HT-29 (cell line): ENCODE results near the gene ATP2C2. TPM values are rescaled to one million over a fixed set of nuclear protein-coding genes. Genes with fewer than 3 reads are reported as not detected.
A peak's percentile ranks its signal among the peaks of the same experiment; 100 is the strongest.

ENCODE experiments used
- DNase-seq: peaks from one replicate; pipeline ENCODE4 v3.0.0-alpha.2; 2015; ENCODE audit warnings: low spot score
- total RNA-seq: library from RNA; depleted of rRNA; stranded (reverse); fragments of >200 nt; shearing (Covaris generic); gene quantifications from 2 replicates; pipeline ENCODE4 v1.2.3, GENCODE V29; 2014

Gene ATP2C2
- total RNA-seq, 1 experiment from 2014 or later: 72.4 TPM

- DNase-seq: no peak
Observed at GRCh38 chr16:84362471-84362941, 5.8 kb upstream of the ATP2C2 start.

- DNase-seq: no peak
Observed at GRCh38 chr16:84366208-84366607, 2.1 kb upstream of the ATP2C2 start.

- DNase-seq: peak; percentile 40
Observed at GRCh38 chr16:84367297-84367680, 1.0 kb upstream of the ATP2C2 start.

- DNase-seq: peak; percentile 69
Observed at GRCh38 chr16:84367750-84368307, 509 bp upstream of the ATP2C2 start.

- DNase-seq: no peak
Observed at GRCh38 chr16:84369105-84369504, 767 bp downstream of the ATP2C2 start.

GRCh38 chr16:84369938-84370627, 1.7 kb downstream of the ATP2C2 start:
- peak; percentile 86 for DNase-seq

GRCh38 chr16:84370723-84371552, 2.6 kb downstream of the ATP2C2 start:
- DNase-seq: peak; percentile 77

GRCh38 chr16:84371553-84371865, 3.2 kb downstream of the ATP2C2 start:
- no peak for DNase-seq

- DNase-seq: no peak
Observed at GRCh38 chr16:84373907-84374489, 5.7 kb downstream of the ATP2C2 start.

- no peak for DNase-seq
Observed at GRCh38 chr16:84378099-84378498, 9.8 kb downstream of the ATP2C2 start.

GRCh38 chr16:84378567-84378966, 10.2 kb downstream of the ATP2C2 start:
- no peak for DNase-seq

GRCh38 chr16:84379008-84379708, 10.8 kb downstream of the ATP2C2 start:
- no peak for DNase-seq

- DNase-seq: no peak
Observed at GRCh38 chr16:84379709-84380362, 11.5 kb downstream of the ATP2C2 start.

- no peak for DNase-seq
Observed at GRCh38 chr16:84380405-84380804, 12.1 kb downstream of the ATP2C2 start.

- no peak for DNase-seq
Observed at GRCh38 chr16:84382396-84382795, 14.1 kb downstream of the ATP2C2 start.

GRCh38 chr16:84383106-84383505, 14.8 kb downstream of the ATP2C2 start:
- no peak for DNase-seq

GRCh38 chr16:84386047-84386446, 17.7 kb downstream of the ATP2C2 start:
- no peak for DNase-seq

GRCh38 chr16:84387021-84387420, 18.7 kb downstream of the ATP2C2 start:
- DNase-seq: no peak

- DNase-seq: no peak
Observed at GRCh38 chr16:84390131-84390785, 21.9 kb downstream of the ATP2C2 start.

- DNase-seq: no peak
Observed at GRCh38 chr16:84391151-84392030, 23.1 kb downstream of the ATP2C2 start.
